Astrocyte of the cerebellum (primary cell): ENCODE results near the gene PAN2.
"Not testable (repeated sequence)": the region's sequence is repeated elsewhere in the genome, so short reads cannot be mapped to it uniquely, and the experiment has no call there.

Experiments used
- DNase-seq: peaks from one replicate; pipeline ENCODE4 v3.0.0-alpha.2; 2011; ENCODE audit warnings: low read depth
- H3K4me3 ChIP-seq: 2 replicates; pipeline ENCODE4 v1.5.1; 2011; ENCODE audit warnings: mild to moderate bottlenecking, low read depth, low read length, moderate library complexity
- in situ Hi-C: cut with HindIII; loops from 2 replicates; pipeline ENCODE4 v1.10.0; 2017; ENCODE audit warnings: low sequenced_read_pairs
- TF ChIP-seq, protein P1 (sequence below): IDR thresholded peaks from 2 replicates; pipeline ENCODE4 v1.5.1; 2012; ENCODE audit warnings: low read length, low read depth, moderate library complexity, mild to moderate bottlenecking; ENCODE audit errors: missing control alignments

The PAN2 gene

DNA sequence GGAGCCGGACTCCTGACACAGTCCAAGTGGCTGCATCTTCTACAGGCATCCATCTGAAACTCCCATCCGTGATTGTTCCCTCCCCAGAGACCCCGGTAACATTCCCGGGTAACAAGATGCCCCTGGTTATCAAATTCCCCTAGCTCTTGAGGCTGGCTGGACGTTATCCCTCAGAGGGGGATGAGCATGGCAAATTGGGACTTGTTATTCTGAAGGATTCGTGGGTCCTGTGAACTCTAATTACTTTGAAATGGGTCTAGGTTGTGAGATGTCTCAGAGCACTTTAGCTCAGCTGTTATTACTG lies 642 bp upstream of the PAN2 start:
- peak overlapping the region; percentile 50 for H3K4me3 ChIP-seq
- DNase-seq = no peak
- in situ Hi-C loops = no loop called here
- TF ChIP-seq, protein P1, sequence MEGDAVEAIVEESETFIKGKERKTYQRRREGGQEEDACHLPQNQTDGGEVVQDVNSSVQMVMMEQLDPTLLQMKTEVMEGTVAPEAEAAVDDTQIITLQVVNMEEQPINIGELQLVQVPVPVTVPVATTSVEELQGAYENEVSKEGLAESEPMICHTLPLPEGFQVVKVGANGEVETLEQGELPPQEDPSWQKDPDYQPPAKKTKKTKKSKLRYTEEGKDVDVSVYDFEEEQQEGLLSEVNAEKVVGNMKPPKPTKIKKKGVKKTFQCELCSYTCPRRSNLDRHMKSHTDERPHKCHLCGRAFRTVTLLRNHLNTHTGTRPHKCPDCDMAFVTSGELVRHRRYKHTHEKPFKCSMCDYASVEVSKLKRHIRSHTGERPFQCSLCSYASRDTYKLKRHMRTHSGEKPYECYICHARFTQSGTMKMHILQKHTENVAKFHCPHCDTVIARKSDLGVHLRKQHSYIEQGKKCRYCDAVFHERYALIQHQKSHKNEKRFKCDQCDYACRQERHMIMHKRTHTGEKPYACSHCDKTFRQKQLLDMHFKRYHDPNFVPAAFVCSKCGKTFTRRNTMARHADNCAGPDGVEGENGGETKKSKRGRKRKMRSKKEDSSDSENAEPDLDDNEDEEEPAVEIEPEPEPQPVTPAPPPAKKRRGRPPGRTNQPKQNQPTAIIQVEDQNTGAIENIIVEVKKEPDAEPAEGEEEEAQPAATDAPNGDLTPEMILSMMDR = no peak

DNA sequence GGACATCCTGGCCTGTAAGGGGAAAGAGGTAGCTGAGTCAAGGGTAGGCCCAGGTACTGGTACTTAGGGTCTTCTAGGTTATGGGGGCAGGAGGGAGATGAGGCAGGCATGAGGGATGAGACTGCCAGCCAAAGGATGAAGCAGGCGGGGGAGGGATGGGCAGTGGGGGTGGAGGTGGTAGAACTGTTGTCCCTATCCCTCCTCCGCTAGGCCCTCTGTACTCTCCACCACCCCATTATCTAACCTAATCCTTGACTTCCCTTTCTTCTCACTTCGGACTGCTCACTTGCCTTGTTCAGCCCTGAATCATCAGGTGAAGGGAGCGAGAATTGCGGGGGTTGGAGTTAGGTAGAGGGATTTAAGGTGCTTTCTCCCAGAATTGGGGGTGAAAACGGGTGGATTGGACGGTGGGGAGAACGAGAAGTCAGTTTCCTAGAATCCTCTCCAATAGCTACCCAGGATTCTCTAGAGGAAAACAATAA lies 562 bp downstream of the PAN2 start:
- TF ChIP-seq, protein P1 = no peak
- no peak for DNase-seq

DNA sequence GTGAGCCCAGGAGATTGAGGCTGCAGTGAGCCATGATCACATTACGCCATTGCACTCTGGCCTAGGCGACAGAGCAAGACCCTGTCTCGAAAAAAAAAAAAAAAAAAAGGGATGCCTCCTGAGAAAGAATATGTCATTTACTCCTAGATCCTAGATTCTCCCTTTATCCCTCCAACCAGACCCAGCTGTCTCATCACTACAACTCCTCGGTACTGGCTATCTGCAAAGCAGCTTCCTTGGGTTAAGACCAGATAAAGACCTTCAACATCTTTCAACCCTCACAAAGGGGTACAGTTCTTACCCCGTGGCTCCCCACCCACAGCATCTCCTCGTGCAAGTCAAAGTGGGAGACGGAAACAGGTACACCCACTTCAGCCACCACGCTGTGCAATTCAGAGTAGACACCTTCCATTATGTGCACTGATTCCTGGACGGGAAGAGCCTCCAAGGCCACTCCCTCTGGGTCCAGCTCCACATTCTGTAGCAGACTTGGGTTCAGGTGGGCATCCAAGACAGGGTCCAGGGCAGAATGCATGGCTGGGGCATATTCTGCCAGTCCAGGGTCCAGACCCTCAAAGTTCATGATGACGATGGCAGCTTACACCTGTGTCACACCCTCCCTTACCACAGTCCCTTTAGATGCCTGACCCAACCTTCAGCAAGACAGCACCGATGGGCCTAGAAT lies 1.1 kb downstream of the PAN2 start:
- in situ Hi-C loops = no loop called here
- peak overlapping the region; percentile 50 for H3K4me3 ChIP-seq
- no peak for DNase-seq
- TF ChIP-seq, protein P1 = no peak

More for the DNA sequence above, 562 bp downstream of the PAN2 start:
- H3K4me3 ChIP-seq = peak overlapping the region; percentile 50
- in situ Hi-C loops = no loop called here

DNA sequence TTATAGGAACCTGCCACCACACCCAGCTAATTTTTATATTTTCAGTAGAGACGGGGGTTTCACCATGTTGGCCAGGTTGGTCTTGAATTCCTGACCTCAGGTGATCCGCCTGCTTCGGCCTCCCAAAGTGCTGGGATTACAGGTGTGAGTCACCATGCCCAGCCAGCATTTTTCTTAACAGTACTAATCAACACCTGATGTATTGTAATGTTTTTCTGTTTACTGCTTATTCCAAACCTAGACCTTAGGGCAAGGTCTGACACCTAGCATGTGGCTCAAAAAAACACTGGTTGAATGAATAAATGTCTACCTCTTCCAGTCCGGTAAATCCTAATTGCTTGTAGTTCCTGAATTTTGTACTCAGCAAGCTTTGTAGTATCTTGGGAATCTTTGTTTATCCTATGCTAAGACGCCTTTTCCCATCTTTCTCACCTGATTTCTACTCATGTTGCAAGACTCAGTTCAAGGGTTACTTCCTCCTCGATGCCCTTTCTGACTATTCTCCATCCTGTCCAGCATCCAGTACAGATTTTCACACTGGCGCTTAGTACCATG lies 2.8 kb downstream of the PAN2 start:
- TF ChIP-seq, protein P1 = no peak

DNA sequence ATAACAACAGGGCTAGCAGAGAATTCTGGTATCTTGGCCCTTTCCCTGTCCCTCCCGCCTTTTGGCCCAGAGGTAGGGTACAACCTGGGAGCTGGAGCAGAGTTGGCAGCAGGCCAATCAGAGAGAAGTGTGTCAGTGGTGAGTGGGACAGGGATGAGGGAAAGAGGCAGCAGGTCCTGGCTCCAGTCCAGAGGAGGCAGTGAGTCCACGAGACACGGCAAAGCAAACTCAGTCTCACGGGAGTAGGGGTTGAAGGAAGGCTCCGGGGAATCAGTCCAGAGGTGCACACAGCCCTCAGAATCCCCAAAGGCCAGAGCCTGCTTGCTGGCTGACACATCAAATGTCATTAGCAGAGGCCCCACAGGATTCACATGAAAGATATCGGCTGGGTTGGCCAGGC lies 7.3 kb downstream of the PAN2 start:
- TF ChIP-seq, protein P1 = no peak
- in situ Hi-C loops = no loop called here
- H3K4me3 ChIP-seq = no peak overlapping the region
- no peak for DNase-seq

More for the DNA sequence above, 2.8 kb downstream of the PAN2 start:
- DNase-seq = no peak
- in situ Hi-C loops = no loop called here
- H3K4me3 ChIP-seq = no peak overlapping the region

DNA sequence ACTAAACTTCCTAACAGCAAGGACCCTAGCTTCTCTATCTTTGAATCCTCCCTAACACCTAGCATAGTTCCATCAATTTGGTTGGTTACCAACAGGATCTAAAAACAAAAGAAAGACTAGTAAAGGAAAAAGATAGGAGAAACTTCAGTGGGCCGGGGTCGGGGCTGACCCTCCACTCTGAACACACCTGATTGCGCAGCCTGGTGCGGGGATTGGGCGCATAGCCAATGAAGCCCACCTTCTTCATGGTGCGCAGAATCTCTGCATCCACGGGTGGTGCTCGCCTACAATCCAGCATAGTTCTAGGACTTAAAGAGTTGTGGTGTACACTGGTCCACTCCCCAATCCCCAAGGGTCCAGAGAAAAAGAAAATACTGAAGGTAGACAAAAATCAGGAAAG lies 7.7 kb downstream of the PAN2 start:
- TF ChIP-seq, protein P1 = no peak
- H3K4me3 ChIP-seq = no peak overlapping the region
- no peak for DNase-seq
- in situ Hi-C loops = no loop called here

DNA sequence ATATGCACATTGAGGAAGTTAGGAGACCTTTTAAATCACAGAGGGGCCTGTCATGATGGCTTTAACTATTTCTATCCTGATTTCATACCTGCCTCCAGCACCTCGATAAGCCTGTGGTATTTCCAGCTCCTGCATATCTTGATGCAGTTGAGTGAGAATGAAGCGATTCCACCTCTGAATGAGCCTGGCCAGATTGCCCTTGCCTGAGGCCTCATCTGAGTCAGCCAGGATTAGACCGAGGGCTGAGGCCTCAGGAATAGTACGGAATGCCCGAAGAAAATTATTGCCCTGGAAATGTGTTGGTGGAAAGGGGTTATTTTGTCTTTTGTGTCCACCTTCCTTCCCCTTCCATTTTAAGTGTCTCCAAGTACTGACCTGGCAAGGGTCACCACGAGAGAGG lies 9.6 kb downstream of the PAN2 start:
- in situ Hi-C loops = no loop called here

DNA sequence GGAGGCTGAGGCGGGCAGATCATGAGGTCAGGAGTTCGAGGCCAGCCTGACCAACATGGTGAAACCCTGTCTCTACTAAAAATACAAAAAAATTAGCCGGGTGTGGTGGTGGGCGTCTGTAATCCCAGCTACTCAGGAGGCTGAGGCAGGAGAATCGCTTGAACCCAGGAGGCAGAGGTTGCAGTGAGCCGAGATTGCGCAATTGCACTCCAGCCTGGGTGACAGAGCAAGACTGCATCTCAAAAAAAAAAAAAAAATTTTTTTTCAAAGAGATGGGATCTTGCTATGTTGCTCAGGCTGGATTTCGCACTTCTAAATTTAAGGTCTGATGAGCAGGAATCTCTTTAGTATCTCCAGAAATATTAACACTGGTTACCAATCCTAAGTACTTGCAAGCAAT lies 12.2 kb downstream of the PAN2 start:
- H3K4me3 ChIP-seq, in situ Hi-C loops, DNase-seq: not testable (repeated sequence)

More for the DNA sequence above, 9.6 kb downstream of the PAN2 start:
- TF ChIP-seq, protein P1 = no peak
- no peak for DNase-seq
- no peak overlapping the region for H3K4me3 ChIP-seq
